Fibroblast of mammary gland (primary cell): Measurements from ENCODE around the gene SPNS3.

Source experiments
- DNase-seq: peaks from one replicate; pipeline ENCODE4 v3.0.0-alpha.2; 2010; ENCODE audit warnings: low read depth
- H3K4me3 ChIP-seq: 2 replicates; pipeline ENCODE4 v1.5.1; 2011; ENCODE audit warnings: low read depth, mild to moderate bottlenecking, low read length, moderate library complexity; ENCODE audit not compliant: control insufficient read depth
- TF ChIP-seq, protein P1 (sequence below): conservative IDR thresholded peaks from 2 replicates; pipeline ENCODE4 v1.5.1; 2011; ENCODE audit warnings: low read depth, low read length, inconsistent platforms; ENCODE audit not compliant: control insufficient read depth, insufficient read depth

SPNS3 gene

GRCh38 chr17:4513113-4514032 lies 79.6 kb downstream of the SPNS3 start:
- TF ChIP-seq, protein P1, sequence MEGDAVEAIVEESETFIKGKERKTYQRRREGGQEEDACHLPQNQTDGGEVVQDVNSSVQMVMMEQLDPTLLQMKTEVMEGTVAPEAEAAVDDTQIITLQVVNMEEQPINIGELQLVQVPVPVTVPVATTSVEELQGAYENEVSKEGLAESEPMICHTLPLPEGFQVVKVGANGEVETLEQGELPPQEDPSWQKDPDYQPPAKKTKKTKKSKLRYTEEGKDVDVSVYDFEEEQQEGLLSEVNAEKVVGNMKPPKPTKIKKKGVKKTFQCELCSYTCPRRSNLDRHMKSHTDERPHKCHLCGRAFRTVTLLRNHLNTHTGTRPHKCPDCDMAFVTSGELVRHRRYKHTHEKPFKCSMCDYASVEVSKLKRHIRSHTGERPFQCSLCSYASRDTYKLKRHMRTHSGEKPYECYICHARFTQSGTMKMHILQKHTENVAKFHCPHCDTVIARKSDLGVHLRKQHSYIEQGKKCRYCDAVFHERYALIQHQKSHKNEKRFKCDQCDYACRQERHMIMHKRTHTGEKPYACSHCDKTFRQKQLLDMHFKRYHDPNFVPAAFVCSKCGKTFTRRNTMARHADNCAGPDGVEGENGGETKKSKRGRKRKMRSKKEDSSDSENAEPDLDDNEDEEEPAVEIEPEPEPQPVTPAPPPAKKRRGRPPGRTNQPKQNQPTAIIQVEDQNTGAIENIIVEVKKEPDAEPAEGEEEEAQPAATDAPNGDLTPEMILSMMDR: no peak
- H3K4me3 ChIP-seq: no peak overlapping the region
- no peak for DNase-seq

DNA sequence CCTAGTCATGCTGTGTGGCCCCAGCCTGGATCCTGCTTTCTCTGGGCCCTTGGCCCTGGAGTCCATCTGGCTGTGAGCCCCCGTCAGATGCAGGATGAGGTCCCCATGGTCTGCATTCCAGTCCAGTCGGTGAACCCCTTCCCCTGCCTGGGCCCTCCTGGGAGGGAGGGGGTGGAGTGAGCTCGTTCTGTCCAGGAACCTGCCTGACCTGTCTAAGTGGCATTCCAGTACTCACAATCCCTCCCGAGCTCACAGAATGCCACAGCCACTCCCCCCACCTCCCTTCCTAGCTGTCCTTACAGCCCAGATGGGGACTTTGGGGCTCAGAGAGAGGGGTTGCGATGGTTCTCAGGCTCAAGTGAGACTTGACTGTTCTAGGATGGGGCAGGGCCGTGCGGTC lies 80.5 kb downstream of the SPNS3 start:
- TF ChIP-seq, protein P1: no peak
- H3K4me3 ChIP-seq: no peak overlapping the region
- no peak for DNase-seq

DNA sequence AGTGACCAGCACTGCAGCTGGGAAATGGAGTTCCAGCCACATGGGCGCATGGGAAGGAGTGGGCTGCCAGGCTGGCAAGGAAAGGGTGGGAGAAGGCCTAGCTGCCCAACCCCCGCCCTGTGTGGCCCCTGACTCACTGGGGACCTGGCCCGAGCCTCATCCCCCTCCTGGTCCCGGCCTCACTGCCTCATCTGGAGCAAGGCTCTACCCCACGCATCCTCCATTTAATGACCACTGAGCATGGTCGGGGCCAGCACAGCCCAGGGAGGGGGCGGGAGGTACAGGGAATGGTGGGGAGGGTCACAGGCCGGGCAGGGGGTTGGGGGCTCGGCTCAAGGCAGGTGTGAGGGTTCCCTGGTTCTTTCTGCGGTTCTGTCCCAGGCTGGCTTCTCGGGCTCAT lies 81.0 kb downstream of the SPNS3 start:
- H3K4me3 ChIP-seq: no peak overlapping the region
- DNase-seq: no peak
- TF ChIP-seq, protein P1: no peak

DNA sequence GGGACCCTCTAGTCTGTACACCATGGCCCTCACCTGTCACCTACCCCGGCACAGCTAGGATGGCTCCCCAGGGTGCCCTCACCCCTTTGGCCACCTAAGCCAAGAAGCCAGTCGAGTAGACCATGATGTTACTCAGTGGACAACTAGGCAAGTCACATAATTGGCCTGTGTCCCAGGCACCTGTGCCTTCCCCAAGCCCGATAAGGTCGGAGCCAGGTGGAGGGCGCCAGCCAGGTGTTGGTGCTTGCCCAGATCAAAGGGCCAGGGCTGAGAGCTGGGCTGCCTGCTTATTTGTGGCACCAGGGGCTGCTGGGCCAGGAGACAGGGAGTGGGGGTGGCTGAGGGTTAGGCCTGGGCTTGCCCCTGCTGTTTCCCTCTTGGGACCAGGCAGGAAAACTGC lies 81.8 kb downstream of the SPNS3 start:
- TF ChIP-seq, protein P1: no peak
- no peak overlapping the region for H3K4me3 ChIP-seq
- DNase-seq: no peak

DNA sequence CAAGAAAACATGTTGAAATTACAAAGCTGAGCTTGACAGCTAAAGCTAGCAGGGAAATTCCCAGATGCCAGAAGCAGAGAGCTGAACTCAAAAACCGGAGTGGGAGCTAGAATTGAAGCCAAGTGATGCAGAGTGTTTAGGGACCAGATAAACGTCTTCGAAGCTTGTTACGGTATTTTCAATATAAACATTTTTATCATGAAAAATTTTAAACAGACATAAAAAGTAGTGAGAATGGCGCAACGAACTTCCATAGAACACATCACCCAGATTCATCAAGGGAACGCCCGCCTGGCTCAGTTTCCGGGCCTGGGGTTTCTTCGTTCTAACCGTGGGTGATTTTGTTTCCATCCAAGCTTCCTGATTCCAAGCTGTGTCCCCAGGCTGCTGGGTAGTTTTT lies 83.0 kb downstream of the SPNS3 start:
- TF ChIP-seq, protein P1: no peak
- H3K4me3 ChIP-seq: no peak overlapping the region

GRCh38 chr17:4518901-4519300 lies 85.2 kb downstream of the SPNS3 start:
- no peak overlapping the region for H3K4me3 ChIP-seq
- DNase-seq: no peak
- TF ChIP-seq, protein P1: no peak

More for the DNA sequence above, 83.0 kb downstream of the SPNS3 start:
- no peak for DNase-seq

- no peak overlapping the region for H3K4me3 ChIP-seq
- TF ChIP-seq, protein P1: no peak
- DNase-seq: no peak
Measured at GRCh38 chr17:4519361-4519788, 85.6 kb downstream of the SPNS3 start.
